Renal cortex interstitium (tissue), 11 donors: ENCODE measurements around the gene SNRNP27. TPM values are rescaled to one million over a fixed set of nuclear protein-coding genes. Genes with fewer than 3 reads are reported as not detected.

ENCODE experiments used
- DNase-seq, 11 donors: peaks; one replicate each; pipeline ENCODE4 v3.0.0-alpha.2; 2013; ENCODE audit warnings: low read depth in 9 of 11, low spot score in 4 of 11; ENCODE audit errors: extremely low read depth in 1 of 11
- polyA plus RNA-seq, 3 donors: library from polyadenylated mRNA; unstranded; fragments of 120-200 nt; gene quantifications; one replicate each; pipeline ENCODE4 v1.2.1, GENCODE V29; 2013; ENCODE audit not compliant: insufficient read length in 3 of 3

The SNRNP27 gene
- polyA plus RNA-seq, 3 donors: 62.6 to 73.7 (median 71.4) TPM

DNA sequence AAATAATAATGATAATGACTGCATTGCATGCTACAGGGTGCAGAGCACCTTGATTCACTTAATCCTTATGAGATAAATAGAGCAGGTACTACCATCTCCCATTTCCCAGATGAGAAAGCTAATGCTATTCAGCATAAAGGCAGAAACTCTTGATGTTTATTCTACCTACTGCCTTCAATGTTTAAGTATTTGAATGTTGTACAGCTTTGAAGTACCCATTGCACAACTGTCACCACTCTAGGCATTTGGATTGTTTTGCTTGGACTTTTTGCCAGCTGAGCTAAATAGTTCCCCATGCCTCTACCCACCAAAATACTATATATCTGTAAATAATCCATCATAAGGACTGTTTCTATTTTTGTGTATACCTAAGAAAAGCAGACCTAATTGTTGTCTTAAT is 13.5 kb downstream of the SNRNP27 start:
- no peak for DNase-seq

DNA sequence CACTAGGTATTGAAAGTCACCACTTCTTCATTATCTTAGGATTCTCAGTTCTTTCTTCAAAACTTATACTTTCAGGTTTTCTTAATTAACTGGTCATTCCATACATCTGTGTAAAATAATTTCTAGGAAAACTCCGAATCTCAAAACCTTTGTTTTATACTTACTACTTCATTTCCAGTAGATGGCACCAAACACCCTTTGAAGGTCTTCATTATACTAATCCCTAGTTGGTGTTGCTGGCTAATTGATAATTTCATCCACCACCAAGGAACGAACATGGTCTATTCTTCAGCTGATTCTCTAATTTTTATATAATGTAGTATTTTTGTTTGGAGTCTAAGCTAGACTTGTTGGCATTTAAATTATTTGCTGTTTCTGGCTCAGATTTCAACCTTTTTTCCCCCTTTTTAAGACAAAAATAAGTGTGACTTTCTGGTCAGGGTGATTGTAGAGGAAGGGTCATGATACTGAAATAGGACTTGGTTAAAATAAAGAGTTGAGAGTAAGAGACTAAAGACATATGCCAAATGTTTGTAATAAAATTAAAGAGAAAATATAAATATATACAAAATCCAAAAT is 18.3 kb downstream of the SNRNP27 start:
- DNase-seq: peak in 6 of 11 donors; percentile 28 to 64 (median 50)

DNA sequence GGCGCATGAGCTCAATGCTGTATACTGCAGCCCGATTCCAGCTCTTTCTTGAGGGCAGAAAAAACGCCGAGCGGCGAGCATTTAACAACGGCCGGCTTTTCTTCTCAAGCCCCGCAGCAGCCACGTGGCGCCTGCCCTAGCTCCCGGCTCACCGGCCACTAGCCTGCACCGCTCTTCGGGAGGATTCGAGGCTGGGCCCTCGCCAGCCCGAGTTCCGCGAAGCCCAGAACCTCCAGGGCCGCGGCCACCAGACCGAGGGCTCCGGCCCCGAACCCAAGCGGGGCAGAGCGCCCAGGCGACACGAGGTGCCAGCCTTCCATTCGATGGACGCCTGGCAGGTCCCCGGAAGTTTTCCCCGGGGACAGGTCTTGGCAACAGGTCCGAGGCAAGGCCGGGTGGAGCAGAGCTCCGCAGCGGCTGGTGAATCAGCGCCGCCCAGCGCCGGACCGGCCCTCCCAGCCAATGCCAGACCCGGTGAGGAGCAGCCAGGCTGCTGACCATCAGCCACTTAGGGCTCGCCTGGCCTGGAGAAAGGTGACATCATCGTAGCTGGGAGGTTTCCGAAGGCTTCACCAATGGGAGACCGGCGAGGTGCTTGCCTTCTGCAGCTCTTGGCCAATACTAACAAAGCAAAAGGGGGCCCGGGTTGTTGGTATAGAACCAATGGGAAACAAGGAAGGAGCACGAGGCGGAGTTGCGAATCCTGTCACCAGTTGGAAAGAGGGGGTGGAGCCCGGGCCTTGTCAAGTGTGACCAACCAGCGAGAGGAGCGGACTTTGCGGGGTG is 20.6 kb downstream of the SNRNP27 start:
- peak; percentile 97 to 100 (median 100) for DNase-seq

DNA sequence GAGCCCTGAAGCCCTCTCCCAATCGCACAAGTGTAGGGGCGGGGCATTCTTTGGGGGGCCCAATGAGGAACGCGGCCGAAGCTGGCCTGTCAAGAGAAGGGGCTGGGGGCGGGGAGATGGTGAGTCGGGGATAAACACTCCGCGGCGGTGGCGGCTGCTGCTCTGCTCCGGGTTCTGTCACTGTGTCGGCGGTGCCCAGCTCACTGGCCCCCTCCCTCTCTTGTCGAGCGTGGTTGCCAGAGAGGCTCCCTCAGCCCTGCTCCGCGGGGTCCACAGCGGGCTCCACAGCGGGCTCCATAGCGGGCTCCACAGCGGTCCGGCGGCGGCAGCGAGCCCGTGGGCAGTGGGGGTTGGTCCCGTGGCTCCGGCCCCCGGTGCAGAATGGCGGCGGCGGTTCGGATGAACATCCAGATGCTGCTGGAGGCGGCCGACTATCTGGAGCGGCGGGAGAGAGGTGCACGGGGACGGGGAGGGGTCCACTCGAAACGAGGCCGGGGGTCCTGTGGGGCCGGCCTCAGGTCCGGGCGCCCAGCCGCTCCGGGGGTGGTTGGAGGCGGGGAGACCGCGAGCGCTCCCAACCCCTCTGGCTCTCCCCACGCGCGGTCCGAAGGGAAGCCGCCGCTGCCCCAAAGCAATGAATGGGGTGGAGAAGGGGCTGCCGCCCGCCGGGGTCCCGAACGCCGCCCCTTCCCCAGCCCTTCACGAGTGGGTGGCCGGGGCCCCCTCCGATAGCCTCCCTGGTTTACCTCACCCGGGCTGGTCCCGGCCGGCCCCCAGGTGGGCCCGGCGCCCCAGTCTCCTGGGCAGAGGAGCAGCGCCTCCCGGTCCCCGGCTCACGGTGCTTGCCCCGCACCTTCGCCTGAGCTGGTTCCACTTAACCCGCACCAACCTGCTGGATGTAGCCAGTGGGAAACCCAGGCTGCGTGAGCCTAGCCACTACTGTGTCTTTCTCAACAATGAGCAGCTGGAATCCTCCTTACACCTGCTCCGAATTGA is 21.5 kb downstream of the SNRNP27 start, which contains the start of gene MXD1:
Gene MXD1 (plus strand): TSS at position 160 of the 996 bp plus-strand sequence. CDS start 222 bp downstream, at position 382.
- DNase-seq: peak in 2 of 11 donors; percentile 13 to 20

DNA sequence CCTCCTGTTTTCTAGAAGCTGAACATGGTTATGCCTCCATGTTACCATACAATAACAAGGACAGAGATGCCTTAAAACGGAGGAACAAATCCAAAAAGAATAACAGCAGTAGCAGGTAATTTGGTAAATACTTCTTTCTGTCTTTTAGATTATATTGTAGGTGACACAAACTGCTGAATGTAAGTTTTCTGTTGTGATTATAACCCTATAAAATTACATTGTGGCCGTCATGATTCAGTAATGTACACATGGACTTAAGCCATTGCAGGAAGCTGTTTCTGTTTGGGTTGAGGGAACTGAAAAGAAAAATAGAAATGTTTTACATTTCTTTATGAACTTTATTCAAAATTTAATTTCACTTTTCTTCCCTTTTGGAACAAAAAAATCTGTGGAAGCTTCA is 22.4 kb downstream of the SNRNP27 start:
- DNase-seq: no peak

DNA sequence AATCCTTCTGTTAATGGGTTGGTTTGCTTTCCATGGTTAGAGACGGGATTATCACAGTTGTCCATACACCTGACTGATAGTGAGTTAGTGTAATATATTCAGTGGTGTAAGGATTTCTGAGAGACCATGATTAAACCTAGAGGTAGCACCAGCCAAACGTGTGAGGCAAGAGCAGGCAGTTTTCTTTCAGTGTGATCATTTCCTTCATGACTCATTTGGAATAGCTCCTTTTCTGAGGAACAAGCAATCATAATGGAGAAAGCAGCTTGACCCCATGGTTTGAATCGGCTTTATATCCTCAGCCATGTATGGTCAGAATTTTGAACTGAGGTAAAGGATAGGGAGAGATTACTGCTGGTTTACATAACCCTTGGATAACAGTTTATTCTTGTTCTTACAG is 24.1 kb downstream of the SNRNP27 start:
- no peak for DNase-seq

DNA sequence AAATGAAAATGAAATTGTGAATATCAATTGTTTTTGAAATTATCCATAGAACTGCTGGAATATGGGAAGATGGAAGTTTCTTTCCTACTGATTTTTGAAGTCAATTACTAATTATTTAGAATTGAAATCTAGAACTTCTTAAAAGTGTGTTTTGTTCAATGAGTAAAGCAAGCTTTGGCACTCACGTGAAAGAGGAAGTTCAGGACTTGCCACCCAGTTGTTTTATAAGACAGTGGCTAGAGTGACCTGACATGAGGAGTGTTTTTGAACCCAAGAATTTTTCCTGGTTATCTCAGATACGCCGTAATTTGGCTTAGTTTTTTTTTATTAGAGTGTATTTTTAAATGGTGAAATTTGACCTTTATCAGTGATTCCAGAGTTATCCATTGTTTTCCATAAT is 24.6 kb downstream of the SNRNP27 start:
- DNase-seq: no peak

DNA sequence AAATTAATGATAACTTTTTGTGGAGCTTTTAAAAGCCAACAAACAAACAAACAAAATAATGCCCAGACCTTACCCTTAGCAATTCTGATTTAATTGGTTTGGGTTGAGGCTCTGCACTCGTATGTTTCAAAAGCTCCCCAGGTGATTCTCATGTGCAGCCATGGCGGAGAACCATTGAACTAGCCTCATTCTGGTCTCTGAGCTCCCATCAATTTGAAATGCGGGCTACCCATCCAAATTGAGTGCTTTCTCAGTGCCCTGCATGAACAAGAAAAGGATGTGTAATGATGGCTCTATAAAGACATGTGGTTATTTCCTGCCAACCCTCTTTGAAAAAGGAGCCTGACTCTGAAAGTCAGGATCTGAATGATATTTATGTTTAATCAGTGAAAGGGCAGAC is 29.4 kb downstream of the SNRNP27 start:
- DNase-seq: no peak

DNA sequence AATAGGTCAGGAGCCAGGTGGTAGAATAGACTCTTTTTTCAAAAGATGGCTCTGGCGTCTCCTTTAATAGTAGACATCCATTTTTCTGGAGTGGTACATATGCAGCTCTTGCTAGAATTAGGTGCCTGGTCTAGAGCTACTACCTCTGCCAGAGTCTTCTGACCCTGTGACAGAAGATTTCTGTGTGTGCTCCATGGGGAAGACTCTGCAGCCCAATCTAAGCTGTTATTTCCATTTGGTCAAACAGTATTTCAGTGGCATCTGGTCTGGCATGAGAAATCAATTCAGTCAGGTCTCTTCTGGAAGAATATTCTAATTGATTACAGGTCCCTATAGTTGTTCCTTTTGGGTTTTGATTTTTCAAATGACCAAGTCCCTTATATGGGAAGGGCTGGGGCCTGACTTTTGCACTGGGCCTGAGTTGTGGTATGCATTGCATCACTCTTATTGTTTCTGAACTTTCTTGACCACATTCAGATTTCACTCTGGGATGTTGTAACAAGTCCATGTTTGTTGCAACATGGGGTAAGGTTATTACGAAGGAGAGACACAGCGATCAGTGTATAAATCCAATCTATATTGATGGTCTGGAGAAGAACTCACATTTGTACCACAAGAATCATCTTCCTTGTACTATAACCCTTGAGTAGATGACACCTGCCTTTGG is 33.2 kb downstream of the SNRNP27 start:
- no peak for DNase-seq

DNA sequence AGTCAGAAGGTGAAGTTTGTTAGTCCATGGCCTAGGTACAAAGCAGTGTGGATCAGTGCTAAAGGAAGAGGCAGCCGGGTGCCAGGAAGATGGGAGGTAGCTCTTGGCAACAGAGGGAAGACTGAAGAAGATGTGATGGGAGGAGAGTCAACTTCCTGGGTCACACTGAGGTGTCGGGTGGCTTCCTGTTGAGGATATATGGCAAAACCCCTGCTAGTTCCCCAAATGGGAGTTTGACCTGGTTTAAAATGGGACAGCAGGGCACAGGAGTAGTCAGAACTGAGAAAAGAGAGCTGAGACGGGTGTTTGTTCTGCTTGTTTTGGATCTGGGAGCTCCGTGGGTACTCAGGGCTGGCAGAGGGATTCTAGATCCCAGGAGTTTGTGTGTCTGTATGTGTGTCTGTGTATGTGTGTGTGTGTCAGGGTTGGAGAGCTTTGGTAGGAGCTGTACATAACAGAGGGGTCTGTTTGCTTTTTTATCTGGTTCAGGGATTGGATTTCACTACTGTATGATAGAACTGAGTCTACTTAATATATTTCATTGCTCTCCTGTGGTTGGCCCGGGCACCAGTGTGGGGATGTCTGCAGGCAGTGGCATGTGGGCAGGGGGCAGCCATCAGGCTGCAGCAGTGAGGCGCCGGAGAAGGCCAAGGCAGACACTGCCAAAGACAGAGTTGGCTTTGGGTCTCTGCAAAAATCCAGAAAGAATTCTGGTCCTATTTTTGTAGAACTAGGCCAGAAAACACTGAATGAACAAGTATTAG is 38.3 kb downstream of the SNRNP27 start:
- DNase-seq: no peak

DNA sequence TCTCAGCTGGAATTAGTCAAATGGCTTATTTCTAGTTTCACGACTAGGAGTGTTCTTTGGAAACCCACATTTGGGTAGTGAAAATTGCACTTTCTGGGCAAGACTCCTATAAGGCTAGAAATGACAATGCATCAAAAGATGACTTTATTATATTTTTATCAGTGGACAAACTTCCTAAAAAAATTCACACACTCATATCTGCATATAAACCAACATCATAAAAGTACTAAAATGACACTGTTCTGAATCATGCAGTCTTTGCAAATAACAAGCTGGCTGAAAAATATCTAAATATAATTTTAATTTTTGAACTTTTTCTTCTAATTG is 38.8 kb downstream of the SNRNP27 start:
- DNase-seq: no peak

DNA sequence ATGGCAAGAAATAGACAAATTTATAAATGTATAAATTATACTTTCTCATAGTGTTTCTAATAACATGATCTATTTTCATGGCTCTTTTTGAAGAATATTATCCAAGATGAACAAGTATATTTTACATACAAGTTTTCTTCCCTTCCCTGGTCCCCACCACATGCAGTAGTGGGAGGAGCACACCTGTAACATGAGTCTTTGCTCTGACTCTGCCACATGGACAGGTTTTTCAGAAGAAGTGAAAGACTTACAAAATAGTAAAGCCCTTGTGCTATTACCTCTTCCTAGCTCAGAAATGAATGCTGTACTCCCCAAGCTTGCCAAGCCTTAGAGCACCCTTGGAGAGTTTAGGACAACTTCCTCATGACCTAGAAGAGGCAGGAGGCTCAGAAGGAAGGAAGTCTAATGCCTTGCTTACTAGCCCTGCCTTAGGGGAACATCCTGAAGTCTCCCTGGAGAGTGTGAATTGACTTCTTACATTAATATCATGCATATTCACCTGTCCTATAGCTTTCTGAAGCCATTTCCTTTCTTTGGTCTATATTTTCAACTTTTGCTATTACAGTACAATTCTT is 39.6 kb downstream of the SNRNP27 start:
- no peak for DNase-seq

DNA sequence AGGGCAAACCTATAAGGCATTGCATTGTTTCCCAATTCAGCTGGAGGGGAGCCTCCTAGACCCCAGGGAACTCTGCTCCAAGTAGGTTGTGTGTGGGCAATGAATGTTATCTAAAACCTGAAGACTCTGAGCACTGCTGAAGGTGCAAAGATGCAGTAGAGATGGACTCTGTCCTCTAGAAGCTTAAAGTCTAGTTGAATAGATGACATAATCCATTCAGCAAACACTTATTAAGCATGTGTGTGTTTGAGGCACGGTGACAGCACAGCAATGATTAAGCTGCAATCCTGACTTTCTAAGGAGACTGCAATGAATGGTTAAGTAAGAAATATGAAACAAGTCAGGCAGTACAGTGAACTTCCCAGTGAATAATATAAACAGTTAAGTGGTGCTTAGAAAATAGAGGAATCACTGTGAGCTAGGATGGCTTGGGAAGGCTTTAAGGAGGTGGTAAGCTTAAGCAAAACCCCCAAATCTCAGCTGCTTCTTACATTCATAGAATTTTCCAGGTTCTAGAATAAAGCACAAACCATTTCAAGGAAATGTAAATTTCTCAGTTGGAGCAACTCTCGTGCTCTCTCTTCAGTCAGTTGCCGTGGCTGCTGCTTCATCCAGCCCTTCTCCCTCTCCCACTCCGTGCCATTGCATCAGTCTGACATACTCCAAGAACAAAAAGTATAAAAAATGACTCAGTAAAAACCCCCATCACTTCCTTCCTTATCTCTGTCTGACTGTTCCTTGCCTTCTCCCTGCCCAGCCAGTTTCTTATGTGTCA is 40.3 kb downstream of the SNRNP27 start:
- DNase-seq: no peak

DNA sequence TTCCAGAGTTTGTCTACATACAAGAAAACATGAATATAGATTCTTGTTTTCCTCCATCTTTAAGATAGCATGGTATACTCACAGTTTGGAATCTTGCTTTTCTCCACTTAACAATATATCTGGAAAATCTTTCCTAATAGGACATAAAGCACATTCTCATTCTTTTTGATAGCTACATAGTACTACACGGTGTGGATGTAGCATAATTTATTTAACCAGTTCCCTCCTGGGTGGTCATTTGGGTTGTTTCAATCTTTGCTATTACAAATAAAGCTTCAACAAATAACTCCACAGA is 40.8 kb downstream of the SNRNP27 start:
- DNase-seq: no peak

DNA sequence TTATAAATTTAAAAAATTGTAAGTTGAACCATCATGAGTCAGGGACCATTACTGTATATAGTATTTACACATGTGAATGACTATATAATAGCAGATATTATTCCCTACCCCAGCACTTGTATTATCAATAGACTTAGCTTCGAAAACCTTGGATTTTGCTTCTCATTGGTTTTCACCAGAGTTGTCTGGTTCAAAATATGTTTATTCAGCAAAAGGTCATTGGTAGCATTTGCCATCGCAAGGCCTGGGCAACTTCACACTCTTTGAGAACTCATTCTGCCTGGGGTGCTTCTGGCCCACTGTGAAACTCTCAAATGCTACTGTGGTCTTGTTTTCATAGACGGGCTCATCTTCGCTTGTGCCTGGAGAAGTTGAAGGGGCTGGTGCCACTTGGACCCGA is 41.3 kb downstream of the SNRNP27 start:
- DNase-seq: no peak

DNA sequence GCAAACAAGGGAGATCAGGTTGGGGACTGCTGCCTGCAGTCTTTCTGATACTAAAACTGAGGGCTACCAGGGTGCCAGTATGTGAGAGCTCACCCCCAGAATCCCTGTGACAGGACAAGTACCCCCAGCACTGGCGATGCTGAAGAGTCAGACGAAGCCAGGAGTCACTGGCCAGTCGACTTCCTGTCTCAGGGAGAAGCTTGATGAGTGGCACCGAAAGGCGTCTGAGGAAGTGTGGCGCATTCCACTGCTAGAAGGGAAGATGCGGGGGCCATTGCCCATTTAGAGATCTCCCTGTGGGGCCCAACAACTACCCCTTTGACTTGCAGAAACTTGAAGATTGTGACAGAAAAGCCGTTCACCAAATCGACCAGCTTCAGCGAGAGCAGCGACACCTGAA is 43.1 kb downstream of the SNRNP27 start:
- no peak for DNase-seq

DNA sequence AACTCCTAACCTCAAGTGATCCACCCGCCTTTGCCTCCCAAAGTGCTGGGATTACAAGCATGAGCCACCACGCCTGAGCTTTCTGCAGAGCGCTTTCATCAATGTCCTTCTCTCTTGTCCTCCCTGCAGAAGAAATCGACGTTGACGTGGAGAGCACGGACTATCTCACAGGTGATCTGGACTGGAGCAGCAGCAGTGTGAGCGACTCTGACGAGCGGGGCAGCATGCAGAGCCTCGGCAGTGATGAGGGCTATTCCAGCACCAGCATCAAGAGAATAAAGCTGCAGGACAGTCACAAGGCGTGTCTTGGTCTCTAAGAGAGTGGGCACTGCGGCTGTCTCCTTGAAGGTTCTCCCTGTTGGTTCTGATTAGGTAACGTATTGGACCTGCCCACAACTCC is 44.2 kb downstream of the SNRNP27 start:
- no peak for DNase-seq

DNA sequence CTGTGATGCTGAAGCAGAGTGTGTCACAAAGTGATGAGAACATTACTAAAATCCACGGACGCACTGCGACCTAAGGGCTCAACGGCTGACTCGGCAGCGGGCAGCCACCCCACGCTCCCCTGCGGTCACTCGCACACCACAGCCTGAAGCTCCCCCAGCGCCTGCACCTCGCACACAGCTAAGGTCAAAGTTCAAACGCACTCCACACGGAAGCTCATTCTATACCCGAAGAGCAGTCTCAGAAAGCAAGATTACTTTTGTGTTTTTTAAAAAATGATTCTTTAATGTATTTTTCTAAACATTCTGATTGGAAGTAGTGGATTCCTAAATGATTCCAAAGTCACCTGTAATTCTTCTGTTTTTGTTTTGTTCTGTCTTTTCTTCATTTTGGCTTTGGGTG is 46.0 kb downstream of the SNRNP27 start:
- no peak for DNase-seq
